Fibroblast of peridontal ligament (primary cell): ENCODE measurements around the gene GDF10.

Experiments
- DNase-seq: peaks from one replicate; pipeline ENCODE4 v3.0.0-alpha.2; 2010; ENCODE audit errors: extremely low read depth

Gene GDF10

GRCh38 chr10:47333532-47333931, 33.5 kb downstream of the GDF10 start:
- DNase-seq = no peak

- no peak for DNase-seq
These were observed 34.7 kb downstream of the GDF10 start for GRCh38 chr10:47334466-47335295.

DNA sequence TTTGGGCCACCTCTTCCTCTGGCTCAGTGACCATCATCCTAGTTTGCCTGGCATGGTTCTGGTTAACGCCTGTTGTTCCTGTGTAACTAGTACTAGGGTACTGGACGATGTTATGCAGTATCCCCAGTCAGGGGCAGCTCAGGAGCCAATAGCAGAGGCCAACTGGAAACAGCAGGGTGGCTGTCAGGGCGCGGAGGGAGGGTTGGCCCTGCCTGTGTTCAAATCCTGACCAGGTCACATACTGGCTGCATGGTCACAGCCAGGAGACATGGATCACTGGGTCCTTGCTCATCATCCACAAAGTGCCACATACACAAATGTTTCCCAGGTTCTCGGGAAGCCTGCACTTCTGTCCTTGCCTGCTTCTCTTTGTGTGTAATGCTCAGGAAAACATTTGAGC, 35.9 kb downstream of the GDF10 start:
- no peak for DNase-seq

DNA sequence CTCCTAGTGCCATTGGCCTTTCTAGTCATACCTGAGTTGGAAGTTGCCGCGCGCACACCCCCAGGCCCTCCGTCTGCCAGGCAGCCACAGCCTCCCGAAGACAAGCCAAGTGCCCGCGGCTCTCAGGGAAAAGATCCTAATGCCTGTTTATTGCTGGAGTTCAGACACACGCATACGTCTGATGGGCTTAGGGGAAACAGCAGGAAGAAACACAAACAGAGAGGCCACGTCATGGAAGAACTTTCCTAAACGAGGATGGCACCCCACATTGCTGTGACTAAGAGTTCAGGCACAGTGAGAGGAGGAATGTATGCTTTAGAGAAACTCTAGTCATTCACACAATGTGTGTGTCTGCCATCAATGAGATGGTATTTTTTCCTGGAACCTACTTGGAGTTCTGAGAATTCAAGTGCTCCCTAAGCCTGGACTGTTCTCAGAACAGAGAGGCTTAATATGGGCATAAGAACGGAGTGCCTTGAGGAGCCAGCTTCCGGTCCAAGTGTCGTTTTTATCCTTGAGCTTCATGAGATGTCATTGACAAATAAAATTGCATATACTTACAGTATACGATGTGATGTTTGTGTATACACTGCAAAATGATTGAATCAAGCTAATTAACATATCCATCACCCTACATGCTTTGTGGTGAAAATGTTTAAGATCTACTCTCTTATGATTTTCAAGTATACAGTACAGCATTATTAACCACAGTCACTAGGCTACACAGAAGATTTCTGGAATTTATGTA, 36.6 kb downstream of the GDF10 start:
- peak; percentile 4 for DNase-seq

DNA sequence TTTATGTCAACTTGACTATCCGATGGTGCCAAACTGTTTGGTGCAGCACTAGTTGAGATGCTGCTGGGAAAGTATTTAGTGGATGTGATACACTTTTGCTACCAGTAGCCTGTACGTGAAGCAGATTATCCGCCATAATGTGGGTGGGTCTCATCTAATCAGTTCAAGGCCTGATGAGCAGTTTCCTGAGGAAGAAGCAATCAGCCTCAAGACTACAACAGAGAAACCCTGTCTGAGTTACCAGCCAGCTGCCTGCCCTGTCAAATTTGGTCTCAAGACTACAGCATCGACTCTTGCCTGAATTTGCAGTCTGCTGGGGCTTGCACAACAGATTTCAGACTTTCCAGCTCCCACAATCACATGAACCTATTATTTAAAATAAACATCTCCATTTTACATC, 37.3 kb downstream of the GDF10 start:
- no peak for DNase-seq

GRCh38 chr10:47339186-47339735, 39.3 kb downstream of the GDF10 start:
- no peak for DNase-seq

GRCh38 chr10:47339759-47340607, 40.0 kb downstream of the GDF10 start:
- no peak for DNase-seq

DNA sequence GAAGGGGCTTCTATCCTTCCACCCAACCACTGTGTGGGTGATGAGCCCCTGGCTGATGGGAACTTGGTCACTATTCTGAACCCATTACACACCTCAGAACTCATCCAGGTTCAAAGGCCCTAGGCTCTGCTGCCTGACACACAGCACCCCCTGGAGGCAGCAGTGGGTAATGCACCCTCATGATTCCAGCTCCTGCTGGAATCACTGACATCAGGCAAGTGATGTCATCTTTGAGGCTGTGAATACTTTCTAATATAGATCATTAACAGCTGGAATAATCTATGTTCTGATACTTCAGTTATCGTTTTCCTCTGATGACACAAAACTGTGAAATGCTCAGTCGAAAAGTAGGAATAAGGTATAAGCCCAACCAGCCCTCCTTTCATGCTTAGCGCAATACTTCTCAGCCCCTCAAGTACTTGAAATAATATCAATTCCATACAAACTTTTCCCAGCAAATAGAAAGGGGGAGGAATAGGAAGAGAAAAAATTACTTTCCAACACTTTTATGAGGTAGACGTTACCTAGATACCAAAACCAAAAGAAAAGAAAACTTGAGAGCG, 40.7 kb downstream of the GDF10 start:
- peak; percentile 43 for DNase-seq

DNA sequence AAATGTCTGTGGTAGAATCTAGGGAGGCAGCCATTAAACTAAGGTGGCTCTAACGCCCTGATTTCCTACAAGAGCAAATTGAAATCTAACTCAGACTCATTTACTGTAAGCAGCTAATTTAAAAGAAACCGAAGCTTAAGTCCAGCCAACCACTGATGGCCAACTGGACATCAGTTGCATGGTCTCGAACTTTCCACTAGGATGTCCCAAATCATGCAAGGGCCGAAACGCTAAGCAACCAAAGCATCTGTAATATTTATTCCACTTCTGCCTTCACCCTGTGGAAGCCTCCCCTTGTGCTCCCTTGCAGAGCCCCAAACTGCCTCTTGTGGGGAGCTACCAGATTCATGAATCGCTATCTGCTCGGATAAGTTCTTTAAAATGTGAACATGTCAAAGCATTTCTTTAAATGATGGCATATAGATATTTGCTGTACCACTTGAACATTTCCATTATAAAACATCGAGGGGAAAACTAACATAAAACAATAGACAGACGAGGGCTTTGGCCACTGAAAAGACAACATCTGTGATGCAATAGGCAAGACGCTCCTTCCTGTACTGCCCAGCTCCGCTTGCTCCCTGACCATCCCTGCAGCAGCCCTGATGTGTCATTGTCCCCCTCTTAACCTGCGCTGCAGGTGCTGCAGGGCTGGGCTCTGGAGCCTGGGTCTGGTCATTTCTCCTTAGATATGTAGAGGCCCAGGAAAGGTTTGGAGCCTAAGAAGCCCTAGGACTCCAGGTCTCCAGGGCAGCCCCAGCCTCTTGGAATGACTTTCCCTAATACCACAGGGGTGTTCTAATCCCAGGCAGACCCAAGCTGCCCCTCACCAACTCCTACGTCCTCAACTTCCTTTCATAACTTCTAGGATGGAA, 45.2 kb downstream of the GDF10 start:
- no peak for DNase-seq

DNA sequence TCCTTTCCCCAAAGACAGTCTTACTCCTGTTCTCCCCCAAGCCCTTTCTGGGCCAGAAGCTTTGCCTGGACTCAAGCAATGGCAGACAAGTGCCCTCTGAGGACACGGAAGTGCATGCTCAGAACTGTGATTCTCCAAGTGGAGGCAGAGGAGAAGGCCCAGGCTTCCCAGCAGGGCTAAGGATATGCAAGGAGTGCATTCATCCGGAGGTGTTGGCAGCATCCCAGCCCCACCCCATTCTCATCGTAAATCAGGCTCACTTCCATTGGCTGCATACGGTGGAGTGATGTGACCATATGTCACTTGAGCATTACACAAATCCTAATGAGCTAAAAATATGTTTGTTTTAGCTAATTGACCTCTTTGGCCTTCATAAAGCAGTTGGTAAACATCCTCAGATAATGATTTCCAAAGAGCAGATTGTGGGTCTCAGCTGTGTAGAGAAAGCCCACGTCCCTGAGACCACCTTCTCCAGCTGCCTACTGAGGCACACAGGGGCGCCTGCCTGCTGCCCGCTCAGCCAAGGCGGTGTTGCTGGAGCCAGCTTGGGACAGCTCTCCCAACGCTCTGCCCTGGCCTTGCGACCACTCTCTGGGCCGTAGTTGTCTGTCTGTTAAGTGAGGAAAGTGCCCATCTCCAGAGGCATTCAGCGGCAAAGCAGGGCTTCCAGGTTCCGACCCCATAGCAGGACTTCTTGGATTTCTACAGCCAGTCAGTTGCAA, 46.7 kb downstream of the GDF10 start:
- DNase-seq = no peak

DNA sequence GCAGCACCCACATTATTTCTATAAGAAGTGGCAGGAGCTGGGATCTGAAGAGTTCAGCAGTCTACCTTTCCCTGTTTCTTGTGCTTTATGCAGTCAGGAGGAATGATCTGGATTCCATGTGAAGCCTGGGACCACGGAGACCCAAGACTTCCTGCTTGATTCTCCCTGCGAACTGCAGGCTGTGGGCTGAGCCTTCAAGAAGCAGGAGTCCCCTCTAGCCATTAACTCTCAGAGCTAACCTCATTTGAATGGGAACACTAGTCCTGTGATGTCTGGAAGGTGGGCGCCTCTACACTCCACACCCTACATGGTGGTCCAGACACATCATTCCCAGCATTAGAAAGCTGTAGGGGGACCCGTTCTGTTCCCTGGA, 47.3 kb downstream of the GDF10 start:
- no peak for DNase-seq

- DNase-seq = no peak
These were observed 48.2 kb downstream of the GDF10 start, which contains the start of gene RBP3 for GRCh38 chr10:47348138-47348651. RBP3 (plus strand) TSS chr10:47348363; CDS start chr10:47348485, 122 bp downstream.

DNA sequence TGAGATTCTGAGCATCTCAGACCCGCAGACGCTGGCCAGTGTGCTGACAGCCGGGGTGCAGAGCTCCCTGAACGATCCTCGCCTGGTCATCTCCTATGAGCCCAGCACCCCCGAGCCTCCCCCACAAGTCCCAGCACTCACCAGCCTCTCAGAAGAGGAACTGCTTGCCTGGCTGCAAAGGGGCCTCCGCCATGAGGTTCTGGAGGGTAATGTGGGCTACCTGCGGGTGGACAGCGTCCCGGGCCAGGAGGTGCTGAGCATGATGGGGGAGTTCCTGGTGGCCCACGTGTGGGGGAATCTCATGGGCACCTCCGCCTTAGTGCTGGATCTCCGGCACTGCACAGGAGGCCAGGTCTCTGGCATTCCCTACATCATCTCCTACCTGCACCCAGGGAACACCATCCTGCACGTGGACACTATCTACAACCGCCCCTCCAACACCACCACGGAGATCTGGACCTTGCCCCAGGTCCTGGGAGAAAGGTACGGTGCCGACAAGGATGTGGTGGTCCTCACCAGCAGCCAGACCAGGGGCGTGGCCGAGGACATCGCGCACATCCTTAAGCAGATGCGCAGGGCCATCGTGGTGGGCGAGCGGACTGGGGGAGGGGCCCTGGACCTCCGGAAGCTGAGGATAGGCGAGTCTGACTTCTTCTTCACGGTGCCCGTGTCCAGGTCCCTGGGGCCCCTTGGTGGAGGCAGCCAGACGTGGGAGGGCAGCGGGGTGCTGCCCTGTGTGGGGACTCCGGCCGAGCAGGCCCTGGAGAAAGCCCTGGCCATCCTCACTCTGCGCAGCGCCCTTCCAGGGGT, 48.9 kb downstream of the GDF10 start:
- DNase-seq = no peak

DNA sequence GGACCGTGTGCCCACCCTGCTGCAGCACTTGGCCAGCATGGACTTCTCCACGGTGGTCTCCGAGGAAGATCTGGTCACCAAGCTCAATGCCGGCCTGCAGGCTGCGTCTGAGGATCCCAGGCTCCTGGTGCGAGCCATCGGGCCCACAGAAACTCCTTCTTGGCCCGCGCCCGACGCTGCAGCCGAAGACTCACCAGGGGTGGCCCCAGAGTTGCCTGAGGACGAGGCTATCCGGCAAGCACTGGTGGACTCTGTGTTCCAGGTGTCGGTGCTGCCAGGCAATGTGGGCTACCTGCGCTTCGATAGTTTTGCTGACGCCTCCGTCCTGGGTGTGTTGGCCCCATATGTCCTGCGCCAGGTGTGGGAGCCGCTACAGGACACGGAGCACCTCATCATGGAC, 49.5 kb downstream of the GDF10 start:
- DNase-seq = no peak

GRCh38 chr10:47349941-47350371, 50.0 kb downstream of the GDF10 start:
- no peak for DNase-seq

DNA sequence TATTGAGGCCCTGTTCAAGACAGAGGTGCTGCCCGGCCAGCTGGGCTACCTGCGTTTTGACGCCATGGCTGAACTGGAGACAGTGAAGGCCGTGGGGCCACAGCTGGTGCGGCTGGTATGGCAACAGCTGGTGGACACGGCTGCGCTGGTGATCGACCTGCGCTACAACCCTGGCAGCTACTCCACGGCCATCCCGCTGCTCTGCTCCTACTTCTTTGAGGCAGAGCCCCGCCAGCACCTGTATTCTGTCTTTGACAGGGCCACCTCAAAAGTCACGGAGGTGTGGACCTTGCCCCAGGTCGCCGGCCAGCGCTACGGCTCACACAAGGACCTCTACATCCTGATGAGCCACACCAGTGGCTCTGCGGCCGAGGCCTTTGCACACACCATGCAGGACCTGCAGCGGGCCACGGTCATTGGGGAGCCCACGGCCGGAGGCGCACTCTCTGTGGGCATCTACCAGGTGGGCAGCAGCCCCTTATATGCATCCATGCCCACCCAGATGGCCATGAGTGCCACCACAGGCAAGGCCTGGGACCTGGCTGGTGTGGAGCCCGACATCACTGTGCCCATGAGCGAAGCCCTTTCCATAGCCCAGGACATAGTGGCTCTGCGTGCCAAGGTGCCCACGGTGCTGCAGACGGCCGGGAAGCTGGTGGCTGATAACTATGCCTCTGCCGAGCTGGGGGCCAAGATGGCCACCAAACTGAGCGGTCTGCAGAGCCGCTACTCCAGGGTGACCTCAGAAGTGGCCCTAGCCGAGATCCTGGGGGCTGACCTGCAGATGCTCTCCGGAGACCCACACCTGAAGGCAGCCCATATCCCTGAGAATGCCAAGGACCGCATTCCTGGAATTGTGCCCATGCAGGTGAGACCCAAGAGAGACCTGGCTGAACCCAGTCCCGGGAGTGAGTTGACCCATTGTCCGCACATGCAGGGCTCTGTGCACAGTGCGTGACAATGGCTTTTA, 51.0 kb downstream of the GDF10 start:
- DNase-seq = no peak
